Stimulated activated CD8-positive, alpha-beta memory T cell treated with anti-CD3 and anti-CD28 coated beads, Interleukin-7, amount 100 ng/mL, for 24 hours (primary cell): ENCODE data around the gene PLPP1.
A peak's percentile ranks its signal among the peaks of the same experiment; 100 is the strongest.
"Not testable (repeated sequence)": the region's sequence is repeated elsewhere in the genome, so short reads cannot be mapped to it uniquely, and the experiment has no call there.

ENCODE experiments used
- DNase-seq: peaks from one replicate; pipeline ENCODE4 v3.0.0-alpha.2; 2020; ENCODE audit warnings: low read depth

PLPP1 gene

DNA sequence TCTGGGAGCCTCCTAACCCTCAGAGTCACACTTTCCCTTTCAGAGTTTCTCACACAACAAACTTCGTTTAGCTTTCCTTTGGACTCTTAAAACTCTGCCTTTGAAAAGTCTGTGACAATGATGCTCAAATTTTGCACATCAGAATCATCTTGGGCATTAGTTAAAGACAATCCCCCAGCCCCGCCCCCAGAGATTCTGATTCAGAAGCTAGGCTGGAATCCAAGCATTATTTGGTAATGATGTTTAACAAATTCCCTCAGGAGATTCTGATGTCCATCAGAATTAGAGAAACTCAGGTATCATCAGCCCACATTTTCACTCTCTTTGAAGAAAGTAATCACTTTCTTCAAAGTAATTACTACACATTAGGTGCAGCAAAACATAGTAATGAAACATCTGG lies 9.6 kb upstream of the PLPP1 start:
- no peak for DNase-seq

DNA sequence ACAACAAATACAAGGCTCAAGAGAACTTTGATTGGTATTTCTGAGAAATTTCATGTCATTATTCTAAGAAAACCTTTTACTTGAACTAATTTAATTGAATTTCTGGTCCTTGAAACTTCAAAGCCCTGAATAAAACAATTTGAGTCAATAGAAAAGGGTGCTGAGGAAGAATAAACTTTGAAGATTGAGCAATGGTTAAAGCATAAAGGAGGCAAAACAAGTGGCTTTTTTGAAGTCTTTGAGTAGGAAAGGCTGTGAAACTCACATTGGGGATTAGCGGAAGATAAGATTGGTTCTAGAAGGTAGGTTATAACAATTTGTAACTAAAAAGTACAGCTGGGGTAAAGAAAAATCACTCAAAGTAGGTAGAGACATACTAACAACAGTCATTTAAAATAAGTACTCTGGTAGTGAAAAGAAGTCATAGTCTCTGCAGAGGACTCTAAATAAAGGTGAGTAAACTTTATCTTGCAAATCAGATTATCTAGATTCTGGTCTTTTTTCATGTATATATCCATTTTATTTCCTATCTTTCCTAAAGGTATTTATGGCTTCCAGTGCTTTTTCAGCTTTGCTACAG lies 6.4 kb upstream of the PLPP1 start:
- DNase-seq: no peak

DNA sequence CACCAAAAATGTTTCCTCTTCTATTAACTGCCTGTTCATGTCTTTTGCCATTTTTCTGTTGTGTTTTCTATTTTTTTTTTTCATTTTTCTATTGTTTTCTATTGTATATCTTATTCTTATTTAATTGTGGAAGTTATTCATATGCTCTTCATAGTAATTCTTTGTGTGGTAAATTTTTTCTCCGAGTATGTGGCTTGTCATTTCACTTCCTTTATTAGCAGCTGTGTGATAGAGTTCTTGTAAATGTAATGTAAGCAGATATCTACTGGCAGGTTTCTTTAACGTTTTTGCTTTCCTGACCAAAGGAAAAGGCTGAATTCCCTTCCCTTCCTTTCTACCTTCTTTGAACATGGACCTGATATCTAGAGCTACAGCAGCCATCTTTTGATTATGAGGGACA lies 5.8 kb upstream of the PLPP1 start:
- DNase-seq: no peak

DNA sequence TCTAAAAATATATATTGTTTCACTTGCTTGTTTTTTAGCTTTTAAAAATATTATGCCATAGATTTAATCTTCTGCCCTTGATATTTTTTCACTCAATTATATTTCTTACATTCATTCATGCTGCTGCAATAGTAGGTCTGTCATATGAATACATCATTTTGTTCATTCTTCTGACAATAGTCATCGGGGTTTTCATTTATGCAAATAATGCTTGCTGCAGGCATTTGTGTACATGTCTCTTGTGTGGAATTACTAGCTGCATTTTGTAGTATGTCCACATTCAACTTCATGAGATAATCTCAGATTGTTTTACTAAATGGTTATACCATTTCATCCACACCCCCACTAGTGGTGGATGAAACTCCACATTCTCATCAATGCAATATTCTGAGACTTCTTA lies 5.3 kb upstream of the PLPP1 start:
- no peak for DNase-seq

DNA sequence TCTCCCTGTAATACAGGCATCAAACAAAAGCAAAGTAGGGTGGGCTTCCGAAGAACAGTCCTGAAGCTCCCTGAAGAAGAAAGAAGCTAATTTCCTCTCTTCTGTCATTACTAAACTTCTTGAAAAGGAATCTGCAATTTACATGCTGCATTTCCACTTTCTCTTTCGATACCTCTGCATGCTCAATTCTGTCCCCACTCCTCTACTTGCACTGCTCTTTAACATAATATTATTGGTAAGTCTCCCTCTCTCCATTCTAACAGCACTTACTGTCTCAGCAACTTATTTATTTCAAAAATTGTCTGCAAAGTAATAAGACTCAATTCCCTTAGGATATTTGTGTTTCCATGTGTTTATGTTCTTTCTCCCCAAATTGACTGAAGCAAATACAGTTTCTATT lies 3.9 kb upstream of the PLPP1 start:
- no peak for DNase-seq

DNA sequence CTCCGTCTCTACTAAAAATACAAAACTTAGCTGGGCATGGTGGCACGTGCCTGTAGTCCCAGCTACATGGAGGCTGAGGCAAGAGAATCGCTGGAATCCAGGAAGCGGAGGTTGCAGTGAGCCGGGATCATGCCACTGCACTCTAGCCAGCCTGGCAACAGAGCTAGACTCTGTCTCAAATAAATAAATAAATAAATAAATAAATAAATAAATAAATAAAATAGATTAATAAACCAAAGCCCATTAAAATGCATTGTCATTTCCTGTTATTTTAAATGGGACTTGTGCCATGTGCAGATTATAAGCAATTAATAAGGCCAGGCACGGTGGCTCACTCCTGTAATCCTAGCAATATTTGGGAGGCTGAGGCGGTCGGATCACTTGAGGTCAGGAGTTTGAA lies 2.6 kb upstream of the PLPP1 start:
- not testable (repeated sequence) for DNase-seq

DNA sequence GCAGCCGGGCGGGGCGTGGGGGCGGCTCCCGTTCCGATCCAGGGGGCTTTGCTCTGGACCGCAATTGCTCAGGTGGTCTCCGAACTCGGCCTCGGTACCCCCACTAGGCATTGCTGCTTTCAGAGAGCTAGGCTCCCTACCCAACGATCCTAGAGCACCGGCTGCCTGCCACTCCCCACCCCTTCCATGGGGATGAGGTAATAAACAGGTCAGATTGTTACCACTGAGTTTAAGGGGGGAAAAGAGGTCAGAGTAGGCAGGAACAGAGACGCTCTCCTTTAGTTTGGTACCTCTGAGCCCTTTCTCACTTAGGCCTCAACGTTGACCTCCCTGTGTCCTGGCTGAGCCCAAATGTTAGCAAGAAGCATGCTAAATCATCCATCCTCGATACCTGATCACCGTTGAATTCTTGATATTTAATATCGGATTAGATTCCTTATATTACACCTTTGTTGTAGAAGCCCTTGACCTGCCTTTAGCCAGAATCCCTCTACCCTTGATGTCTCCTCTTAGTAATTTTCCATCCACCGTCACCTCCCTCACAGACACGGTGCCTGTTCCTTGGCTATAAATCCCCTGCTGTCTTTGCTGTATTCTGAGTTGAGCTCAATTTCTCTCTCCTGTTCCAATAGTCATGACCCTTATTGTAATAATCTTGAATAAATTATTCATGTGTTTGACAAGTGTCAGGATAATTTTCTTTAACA lies 588 bp upstream of the PLPP1 start:
- DNase-seq: no peak

DNA sequence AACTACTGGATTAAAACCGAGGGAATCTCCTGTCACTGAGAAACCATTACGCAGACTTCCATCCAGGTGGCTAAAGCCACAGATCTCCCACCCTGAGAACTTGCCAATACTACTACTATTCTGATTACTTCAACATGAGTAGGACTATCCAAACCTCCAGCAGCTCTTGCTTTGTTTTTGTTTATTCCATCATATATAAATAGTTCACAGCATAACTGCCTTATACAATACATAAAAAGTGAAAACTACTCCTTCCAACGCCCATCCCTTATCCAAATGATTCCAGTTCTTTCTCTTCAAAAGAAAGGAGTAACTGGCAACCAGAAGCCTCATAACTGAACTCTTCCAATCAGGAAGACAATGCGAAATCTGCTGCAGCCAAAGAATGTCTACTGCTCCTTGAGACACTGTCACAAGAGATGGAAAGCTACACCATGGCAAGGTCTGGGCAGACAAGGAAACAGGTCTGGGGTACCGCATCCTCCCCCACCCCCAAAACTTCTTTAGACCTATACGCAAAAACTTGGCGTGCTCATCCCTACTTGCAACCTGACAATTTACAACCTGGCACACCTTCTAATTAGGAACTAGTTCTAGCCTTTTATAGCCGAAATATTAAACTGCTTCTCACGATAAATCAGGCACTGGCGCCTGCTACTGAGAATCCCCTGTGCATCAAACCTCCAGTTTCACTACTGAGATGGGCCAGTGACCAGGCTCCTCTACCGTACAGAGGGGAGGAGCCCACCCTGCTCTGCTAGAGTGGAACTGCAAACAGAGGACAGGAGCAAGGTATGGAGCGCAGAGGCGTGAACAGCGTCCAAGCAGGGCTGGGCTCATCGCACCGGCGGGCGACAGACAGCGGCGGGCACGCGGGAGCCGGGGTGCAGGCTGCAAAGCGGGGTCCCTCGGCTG lies 986 bp downstream of the PLPP1 start:
- peak; percentile 4 for DNase-seq

DNA sequence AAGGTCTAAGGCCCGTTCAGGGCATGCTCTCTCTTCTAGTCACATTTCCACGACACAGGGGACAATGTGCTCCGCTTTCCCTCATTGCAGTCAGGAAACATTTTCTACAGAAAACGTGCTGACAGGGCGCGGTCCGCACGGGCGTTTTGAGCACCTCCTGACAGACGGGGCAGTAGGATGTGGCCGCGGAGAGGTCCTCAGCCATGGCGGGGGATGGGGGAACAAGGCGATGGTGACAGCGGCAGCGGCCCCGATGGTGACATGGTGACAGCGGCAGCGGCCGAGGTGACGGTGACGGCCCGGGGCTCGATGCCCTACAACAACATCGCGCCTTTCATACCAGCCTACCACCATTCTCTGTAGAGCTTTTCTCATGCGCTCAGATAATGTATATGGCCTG lies 4.1 kb downstream of the PLPP1 start:
- no peak for DNase-seq

DNA sequence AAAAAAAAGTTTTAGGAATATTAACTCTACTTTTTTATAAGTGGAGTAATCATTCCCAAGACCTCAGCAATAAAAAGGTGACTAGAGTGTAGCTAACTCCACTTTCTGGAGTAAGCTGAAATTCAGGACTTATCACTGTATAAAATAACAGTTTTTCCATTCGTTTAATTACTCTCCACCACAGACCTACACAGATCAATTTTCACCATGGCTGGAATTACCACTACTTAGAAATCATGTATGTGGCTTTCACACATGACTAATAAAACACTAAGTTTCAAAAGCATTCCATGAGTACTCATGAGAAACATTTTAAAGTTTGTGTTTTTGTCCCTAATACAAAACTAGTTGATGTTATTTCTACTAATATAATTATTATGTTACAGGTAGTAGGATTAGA lies 9.9 kb downstream of the PLPP1 start:
- DNase-seq: no peak

DNA sequence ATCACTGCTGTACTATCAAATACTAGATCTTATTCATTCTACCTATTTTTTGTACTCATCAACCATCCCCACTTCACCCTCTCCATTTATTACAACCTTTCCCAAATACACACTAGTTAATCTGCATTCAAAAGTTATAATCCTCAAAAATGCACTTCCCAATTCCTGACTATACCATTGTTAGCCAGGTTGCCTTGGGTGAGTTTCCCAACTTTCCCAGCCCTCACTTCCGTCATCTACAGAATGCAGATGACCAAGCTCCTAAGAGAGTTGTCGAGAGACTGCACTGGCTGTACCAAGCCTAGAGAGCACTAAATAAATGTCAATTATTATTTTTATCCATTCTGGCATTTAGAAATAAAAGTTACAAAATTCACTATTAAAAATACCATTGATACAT lies 11.5 kb downstream of the PLPP1 start:
- DNase-seq: no peak

DNA sequence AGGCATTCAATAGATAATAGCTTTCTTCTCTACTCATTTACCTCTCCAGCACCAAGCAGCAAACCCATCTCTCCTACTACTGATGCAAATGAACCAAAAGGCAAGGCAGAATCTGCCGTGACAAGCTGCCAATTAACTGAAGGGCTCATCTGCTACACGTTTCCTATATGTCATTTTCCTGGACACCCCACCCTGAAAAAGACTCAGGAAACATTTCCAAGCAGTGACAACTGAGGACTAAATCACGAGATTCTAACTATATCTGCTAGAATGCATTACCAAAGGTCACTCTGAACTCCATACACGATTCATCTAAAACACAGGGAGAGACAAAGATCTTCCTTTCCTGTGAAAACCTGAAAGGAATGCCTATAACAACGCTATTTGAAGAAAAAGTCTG lies 12.9 kb downstream of the PLPP1 start:
- DNase-seq: no peak

DNA sequence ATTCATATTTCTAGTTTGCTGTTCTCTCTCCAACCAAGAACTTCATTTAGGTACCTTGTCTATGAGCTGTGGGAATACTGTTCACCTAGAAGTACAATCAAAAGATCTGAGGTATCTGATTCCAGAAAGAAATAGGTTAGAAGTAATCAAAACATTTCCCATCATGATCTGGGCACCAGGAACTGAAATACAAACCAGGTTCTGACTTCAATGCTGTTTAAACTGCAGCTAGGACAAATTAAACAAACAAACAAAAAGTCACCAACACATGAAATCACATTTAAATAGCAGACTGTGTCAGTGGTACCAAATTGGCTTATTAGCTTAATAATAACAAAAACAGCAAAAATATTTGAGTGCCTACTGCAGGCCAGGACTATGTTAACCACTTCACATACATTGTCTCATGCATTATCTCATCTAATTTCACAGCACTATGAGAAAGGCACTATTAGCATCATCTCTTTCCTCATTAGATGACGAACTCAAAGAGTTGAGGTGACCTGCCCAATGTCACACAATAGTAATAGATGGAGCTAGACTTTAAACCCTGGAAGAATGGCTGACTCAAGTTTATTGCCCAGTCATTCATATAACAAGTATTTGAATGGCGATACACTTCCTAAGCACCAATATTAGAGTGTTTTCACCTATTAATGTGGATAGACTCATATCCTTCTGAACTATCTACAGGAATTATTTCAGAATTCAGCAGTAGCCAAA lies 14.5 kb downstream of the PLPP1 start:
- no peak for DNase-seq

DNA sequence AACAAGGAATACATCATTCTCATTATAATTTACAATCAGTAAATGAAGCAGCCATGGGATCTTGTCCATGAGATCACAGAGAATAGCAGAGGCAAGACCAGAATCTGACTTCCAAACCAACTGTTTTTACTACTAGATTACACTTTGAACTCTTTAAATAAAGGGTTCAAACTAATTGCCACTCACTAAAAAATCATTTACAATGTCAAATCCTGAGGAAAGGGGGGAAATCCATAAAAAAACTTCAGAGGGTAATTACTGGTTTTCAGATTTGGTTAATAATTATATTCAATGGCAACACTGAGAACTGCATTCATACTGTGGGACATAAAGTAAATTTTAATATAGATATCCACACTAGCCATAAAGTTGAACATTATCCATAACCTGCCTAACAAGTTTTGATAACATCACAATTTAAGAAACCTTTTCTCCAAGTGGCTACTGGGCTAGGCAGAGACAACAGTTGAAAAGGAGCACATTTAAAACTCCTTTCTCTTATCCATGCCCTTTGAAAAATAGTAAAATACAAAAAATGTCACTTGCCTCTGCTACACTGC lies 15.9 kb downstream of the PLPP1 start:
- no peak for DNase-seq

DNA sequence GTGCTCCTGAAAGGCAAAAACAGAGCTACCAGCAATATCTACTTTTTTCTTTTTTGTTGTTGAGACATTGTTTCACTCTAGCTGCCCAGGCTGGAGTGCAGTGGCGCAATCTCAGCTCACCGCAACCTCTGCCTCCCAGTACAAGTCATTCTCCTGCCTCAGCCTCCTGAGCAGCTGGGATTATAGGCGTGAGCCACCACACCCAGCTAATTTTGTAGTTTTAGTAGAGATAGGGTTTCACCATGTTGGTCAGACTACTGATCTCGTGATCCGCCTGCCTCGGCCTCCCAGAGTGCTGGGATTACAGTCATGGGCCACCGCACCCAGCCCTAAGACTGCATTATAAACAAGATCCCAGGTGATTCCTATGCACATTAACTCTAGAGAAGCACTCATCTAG lies 17.0 kb downstream of the PLPP1 start:
- DNase-seq: no peak

DNA sequence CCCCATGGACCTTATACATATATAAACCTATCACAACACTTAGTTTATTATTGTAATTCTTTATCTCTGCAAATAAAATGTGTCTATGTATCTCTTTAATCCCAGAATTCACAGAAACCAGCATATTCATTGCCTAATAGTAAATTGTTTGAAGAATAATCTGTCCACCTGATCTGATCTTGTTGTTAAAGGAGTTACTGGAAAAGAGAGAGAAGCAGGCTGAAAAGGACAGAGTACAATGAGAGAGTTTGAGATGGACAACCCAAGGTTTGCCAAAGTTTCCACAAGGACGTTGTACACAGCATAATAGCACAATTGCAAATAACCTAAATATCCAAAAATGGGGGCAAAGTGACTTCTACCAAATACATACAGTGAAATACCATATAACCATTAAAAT lies 23.8 kb downstream of the PLPP1 start:
- DNase-seq: no peak

DNA sequence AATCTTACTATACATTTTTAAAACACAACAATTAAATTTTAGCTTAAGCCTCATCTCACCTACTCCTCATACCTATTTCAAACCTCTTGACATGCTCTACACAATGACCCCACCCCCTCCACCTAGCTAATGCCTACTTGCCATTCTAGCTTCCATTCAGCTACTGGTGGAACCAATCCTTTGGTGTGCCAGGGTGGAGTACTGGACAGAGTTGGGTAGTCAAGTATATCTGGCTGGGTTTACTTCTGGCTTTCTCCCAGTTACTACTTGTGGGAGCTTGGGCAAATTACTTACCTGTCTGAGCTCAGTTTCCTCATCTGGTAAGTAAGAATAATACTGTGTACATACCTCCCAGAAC lies 24.3 kb downstream of the PLPP1 start:
- DNase-seq: no peak

DNA sequence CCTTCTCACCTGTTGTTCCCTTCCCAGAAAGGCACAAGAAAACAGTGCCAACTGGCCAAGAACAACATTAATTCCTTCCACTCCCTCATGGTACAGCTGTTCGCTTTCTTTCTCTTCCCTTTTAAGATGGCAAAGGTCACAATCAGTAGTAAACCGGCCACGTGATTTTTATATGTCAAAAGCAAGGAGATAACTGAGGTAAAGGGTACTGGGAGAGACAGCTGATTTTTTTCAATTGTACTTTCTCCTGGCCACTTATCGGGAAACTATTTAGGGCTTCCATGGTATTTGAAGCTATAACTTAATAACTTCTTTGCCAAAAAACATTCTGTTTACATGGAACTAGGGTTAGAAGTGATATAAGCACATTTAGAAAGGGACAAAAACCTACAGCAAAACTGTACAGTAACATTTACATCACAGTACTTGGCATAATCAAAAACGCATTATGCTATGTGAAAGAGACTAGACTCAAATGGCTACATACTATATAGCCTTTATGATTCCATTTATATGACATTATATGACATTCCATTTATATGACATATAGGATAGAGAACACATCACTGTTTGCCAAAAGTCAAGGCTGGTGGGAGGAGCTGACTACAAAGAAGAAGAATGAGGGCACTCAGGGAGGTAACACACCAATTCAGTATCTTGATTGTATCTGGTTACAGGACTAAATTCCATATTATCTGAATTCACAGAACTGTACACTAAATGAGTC lies 24.8 kb downstream of the PLPP1 start:
- DNase-seq: no peak

DNA sequence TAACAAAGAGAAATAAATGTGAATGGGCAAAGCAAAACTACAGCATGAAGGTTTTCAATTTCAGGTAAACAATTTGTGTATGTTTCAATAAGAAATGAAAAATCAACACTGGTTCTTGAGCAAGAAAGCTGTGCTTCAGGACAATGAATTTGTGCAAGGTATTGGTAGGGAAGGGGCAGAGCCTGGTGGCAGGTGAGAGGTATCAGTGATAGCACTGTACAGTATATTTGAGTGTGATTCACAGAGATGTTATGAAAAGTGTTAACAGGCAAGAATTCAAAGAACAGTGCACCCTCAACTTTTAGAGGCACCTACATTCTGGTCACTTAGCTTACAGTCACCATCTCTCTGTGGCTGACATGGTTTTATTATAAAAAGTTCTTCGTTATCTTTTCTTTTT lies 25.7 kb downstream of the PLPP1 start:
- no peak for DNase-seq

DNA sequence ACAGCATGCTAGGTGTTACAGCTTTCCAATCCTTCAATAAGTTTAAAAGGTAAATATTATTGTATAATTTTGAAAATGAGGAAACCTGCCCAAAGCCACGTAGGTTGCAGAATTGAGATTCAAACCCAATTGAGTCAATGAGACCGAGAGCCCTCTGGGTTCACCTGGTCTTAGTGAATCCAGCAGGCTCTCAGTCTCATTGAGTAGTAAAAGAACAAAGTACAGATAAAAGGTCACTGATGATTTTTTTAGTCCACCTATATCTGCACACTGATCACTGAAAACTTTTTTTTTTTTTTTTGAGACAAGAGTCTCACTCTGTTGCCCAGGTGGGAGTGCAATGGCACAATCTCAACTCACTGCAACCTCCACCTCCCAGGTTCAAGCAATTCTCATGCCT lies 27.2 kb downstream of the PLPP1 start:
- no peak for DNase-seq

DNA sequence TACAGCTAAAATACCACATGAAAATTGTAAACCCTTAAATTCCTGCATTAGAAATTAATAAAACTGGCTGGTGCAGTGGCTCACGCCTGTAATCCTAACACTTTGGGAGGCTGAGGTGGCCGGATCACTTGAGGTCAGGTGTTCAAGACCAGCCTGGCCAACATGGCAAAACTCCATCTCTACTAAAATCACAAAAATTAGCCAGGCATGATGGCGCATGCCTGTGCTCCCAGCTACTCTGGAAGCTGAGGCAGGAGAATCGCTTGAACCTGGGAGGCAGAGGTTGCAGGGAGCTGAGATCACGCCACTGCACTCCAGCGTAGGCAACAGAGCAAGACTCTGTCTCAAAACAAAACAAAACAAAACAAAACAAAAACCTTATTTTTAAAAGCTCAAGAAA lies 29.1 kb downstream of the PLPP1 start:
- DNase-seq: not testable (repeated sequence)

DNA sequence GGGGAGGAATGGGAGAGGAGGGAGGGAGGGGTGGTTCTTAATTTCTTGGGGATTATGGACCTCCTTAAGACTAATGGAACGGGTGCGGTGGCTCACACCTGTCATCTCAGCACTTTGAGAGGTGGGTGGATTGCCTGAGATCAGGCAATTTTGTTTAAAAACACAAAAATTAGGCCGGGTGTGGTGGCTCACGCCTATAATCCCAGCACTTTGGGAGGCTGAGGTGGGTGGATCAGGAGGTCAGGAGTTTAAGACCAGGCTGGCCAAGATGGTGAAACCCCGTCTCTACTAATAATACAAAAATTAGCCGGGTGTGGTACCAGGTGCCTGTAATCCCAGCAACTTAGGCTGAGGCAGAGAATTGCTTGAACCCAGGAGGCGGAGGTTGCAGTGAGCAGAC lies 30.8 kb downstream of the PLPP1 start:
- DNase-seq: not testable (repeated sequence)
